ENCODE data around the gene OR51D1.

OR51D1 gene, protein sequence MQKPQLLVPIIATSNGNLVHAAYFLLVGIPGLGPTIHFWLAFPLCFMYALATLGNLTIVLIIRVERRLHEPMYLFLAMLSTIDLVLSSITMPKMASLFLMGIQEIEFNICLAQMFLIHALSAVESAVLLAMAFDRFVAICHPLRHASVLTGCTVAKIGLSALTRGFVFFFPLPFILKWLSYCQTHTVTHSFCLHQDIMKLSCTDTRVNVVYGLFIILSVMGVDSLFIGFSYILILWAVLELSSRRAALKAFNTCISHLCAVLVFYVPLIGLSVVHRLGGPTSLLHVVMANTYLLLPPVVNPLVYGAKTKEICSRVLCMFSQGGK

DNA sequence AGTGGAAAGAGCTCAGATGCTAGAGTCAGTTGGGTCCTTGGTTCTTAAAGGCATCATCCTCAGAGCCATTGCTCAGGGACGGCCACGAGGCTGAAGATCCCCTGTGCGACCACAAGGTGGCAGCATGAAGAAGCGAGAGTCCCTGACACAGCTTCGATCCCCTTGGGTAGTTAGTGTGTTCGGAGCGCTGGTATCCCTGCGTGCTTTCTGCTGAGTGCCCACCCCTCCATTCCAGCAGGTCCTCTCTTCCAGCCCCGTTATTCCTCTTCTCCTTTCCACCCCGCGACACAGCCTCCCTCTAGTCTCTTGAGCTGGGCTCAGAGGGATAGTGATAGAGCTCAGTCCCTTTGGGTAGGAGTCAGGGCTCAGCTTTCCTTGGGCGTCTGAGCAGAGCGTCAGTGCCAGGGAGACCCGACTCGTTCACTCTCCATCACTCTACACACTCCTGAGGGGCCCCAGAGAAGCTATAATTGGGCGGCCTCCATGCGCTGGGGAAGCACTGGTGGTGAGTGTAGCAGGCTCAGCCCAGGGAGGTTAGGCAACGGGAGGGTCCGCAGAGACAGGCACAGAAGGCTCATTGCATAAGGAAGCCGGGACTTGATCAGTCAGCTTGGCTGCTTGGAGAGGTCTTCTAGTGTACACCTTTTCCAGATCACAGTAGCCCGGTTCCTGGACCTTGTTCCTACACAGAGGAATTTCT is at the start of gene OR51D1:
TSS of gene OR51D1 (plus strand) at position 516 of the 700 bp plus-strand sequence. CDS start 2,314 bp downstream, outside the sequence.
- no peak for DNase-seq

DNA sequence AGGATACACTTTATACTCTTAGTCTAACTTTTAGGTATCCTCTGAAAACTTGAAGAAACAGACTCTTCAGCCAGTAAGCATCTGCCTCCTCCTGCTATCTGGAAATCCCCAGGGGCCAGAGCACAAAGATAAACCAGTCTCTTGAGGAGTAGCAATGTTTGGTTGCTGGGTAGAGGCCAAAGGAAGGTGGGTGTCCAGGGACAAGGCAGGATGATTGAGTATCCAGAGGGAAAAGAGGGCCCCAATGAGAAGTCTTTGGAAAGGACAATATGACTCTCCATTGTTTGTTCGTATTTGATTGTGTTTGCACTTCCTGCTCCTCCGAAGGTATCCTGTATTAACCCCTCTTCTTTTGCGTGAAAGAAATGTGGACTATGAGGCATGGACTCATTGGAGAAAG is 48.3 kb upstream of the OR51D1 start:
- DNase-seq, result no peak

DNA sequence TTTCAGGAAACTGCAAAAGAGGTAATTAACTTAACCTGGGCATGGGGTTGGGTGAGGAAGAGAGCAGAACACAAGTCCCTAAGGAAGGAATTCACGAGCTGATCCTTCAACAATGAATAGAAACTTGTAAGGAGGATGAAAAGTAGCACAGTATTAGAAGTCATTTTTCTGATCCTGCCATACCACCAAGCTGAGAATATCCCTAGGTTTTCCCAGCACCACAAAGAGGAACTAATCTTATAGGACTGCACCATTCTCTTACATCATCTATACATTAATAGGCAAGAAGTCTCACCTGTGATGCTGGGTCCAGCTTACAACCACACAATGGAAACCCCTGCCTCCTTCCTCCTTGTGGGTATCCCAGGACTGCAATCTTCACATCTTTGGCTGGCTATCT is 43.5 kb upstream of the OR51D1 start, which contains the start of gene OR52I1:
TSS of gene OR52I1 (plus strand) at position 301 of the 400 bp plus-strand sequence. CDS start at position 301, 0 bp downstream.
- no peak for DNase-seq

DNA sequence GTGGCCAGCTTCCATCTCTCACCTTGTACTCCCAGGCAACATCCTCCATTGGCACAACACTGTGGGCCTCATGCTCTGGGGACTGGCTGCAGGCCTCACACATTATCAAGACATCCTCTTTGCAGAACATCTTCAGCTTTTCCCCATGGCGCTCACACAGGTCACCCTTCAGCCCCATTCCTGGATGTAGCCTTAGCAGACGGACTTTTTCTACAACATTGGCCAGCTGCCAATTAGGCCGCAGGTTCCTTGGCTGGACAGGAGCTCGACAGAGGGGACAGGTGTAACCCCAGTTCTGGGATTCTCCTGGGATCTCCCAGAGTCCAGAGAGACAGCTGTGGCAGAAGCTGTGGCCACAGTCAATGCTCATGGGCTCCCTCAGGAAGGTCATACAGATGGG is 32.2 kb upstream of the OR51D1 start:
- no peak for DNase-seq

DNA sequence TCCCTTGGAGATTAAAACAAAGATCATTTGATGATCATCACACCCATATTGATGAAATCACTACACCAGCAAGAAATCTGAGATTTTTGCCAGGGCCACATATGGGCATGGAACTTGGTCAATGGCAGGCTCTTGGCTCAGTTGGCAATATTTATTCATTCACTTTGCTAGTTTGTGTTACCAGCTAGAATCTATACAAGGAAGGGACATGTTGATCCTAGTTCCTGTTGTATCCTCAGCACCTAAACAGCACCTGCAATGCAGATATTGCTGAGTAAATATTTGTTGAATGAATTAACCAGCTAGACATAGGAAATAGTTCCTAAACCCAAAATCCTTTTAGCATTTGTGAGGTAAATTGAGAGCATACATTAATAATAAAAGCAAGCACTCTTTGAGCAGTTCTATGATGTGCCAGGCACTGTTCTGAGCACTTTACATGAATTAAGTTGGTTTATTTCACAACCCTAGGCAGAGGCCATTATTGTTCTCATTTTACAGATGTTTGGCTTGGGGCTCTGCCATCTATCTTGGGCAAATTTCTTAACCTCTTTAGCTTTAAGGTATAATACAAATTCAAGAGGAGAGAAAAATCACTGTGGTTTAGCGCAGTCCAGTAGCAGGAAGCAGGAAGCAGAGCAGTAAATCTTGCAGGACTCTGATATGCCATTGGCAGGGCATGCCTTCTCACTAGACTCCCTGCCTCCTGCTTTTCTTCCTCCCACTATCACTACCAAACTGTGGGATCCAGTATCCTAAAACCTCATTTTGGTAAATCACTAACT is 30.9 kb upstream of the OR51D1 start:
- no peak for DNase-seq

DNA sequence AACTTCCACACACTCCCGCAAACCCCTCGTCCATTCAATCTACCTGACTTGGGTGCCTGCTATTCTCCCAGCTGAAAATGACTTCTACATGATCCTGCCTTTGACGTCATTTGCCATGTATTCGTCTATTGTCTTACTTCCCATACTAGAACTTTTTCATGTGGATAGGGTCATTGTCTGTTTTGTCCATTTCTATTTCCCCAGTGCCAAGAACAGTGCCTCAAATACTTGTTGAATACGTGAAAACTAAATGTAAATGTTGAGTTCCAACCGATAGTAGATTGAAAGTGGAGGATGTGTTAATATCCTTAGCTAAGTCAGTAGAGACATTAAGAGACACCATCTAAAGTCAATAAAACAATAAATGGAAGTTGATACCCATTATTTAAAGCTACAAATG is 30.2 kb upstream of the OR51D1 start:
- no peak for DNase-seq

DNA sequence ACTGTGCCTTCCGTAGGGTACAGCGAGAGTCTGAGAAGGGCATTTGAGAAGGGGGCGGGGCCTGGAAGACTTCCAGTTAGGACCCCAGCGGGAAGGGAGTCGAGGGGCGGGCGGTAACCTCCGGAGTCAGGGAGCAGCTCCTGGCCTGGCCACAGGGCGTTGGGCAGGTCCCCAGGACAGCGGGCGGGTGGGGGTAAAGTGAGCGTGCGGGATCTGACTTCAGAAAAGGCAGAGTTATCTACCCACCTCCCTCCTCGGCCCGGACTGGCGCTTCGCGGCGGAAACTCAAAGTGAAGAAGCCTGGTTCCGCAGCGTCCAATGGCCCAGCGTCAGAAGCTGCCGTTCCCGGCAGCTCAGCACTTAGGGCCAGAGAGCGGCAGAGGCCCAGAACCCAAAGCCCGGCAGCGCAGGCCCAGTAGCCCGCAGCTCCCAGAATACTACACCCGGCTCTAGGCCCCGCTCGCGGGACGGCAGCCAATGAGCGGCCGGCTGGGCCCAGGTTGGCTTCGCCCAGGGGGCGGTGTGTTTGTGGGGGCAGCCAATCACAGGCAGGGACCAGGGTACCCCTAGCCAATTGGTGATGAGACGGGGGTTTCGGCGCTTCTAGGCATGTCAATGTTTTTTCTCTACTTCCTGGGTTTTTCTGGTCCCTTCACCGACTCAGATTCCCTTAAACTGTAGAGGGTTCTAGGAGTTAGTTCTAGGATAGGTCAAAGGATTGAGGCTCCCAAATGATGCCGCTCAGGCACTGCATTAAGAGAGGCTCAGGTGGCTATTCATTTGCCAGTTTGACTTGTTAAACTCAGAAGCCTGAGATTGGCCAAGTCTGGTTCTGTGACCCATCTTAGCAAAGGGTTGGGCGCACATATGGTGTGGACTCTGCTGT is 29.3 kb upstream of the OR51D1 start, which contains the start of gene TRIM68:
TSS of gene TRIM68 (minus strand) at position 451 of the 886 bp plus-strand sequence. CDS start 2,727 bp downstream, outside the sequence.
- DNase-seq, result peak; percentile 75

DNA sequence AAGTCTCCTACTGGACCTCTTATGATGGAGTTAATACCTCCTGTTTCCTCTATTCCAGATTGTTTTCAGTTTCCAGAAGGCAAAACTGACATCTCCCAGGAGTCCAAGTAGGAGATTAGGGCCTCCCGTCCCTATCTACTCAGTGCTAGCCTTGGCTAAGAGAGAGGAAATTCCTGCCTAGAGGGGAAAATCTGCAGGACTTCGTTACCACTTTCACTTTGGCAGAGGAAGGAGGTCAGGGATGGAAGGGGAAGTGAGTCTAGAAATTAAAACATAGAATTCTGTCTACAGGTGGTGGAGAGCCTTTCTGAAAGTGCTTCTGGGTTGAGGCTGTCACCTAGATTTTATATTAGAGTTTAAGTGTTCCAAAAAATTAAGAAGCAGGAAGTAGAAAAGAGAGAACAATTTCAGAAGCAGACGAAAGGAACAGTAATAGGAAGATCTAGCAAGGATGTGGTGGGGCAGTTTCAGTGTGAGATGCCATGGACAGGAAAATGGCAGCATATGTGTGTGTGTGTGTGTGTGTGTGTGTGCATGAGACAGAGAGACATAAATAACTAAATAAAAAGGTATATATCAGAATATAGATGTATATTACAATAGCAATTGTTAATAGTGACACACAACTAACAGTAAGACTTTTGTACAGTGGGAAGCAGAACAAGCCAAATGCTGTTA is 26.9 kb upstream of the OR51D1 start:
- DNase-seq, result no peak

DNA sequence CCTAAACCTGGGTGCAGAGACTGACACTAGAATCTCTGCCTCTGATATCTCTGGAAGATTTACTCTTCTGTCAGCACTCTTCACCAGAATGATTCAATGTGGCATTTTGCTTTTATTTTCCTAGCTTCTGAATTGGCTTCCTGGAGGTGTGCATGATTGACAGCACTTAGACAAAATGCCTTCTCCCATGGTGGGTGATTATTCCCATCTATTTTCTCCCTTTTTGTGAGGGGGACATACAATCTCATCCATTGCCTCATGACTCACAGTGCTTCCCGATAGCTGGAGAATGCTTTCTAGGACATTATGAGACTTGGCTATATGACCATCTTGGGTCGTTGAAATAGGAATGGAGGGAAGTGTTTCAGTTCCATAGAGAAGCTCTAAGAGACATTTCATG is 25.3 kb upstream of the OR51D1 start:
- no peak for DNase-seq

DNA sequence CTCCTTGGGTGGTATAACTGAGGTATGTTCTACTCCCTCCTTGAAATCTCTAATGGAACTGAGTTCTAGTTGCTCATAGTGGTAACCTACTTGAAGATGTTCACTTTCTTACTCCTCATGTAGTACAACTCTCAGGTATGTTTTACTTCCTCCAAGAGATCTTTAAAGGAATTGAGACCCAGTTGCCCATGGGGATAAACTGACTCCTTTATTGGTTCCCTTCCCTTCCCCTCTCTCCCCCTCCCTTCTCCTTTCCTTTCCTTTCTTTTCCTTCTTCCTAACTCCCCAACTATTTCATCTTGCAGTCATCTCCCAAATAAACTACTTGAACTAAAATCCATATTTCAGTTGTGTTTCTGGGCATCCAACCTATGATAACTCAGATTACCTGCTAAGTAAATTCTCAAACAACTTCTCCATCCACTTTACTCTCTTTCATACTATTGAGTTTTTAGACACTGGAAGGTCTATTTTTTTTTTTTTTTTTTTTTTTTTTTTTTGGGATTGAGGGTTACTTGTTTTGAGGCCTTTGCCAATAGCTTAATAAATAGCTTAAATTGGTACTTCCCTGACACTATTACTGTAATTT is 21.3 kb upstream of the OR51D1 start:
- DNase-seq, result no peak

DNA sequence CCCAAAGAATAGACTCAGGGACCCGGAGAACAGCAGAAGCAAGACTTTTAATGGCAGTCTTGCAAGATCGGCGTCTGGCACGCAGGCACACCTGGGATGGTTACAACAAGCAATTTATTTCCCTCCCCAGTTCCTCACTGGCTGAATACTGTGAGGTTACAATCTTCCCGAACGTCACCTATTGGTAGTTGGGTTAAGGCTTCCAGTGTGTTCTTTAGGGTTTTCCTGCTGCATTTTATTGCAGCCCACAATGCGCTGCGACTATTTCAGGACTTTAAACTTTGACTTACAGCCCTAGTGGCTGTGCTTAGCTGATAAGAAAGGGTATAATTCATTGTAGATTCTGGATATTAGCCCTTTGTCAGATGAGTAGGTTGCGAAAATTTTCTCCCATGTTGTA is 17.8 kb upstream of the OR51D1 start:
- no peak for DNase-seq

DNA sequence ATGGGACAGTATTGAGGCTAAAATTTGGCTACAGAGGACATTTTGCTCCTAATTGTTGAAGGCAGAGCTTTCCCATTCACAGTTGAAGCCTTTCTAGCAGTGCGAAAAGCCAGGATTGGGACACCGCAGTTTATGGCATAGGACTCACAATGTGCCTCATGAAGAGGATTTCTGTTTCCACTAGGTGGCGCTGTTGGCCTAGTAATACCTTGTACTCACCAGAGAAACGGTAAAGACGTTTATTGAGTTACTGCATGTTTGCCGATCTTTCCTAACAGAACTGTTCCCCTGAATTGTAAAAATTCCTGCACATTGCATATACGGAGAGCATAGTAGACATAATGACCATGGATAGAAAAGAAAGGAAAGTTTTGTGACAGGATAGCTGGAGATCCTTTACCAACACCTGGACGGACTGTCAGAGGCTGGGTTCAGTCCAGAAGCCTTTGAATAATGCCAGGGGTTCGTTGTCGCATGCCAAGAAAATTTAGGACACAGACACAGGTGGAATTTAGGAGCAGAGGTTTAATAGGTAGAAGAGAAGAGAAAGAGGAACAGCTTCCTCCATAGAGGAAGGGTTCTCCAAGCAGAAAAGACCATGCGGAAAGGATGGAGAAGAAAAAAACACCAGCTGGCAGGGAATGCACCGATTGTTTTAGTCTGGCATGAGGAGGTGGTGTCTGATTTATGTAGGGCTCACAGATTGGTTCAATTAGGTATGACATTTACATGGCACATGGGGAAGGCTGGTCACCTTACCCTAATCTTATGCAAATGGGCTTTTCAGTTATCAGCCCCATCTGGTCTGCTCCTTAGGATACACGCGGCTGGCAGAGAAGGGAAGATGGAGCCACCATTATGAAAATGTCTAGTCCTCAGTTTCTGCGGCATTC is 10.8 kb upstream of the OR51D1 start:
- DNase-seq, result peak; percentile 57

DNA sequence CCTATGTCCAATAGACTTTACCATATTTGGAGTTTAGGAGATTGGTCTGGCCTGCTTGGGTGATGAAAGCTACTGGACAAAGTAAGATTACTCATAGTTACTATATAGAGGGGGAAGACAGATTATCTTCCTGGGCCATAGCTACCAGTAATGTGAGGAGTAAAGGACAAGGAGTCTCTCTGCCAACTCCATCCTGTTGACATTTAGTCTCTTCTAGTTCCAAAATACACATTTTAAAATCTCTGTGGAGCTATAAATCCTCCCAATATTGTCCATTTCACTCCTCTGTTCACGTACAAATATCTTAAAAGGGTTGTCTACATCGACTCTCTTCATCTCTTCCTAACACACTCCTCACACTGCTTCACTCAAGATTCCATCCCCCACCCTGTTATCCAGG is 1.1 kb upstream of the OR51D1 start:
- no peak for DNase-seq

DNA sequence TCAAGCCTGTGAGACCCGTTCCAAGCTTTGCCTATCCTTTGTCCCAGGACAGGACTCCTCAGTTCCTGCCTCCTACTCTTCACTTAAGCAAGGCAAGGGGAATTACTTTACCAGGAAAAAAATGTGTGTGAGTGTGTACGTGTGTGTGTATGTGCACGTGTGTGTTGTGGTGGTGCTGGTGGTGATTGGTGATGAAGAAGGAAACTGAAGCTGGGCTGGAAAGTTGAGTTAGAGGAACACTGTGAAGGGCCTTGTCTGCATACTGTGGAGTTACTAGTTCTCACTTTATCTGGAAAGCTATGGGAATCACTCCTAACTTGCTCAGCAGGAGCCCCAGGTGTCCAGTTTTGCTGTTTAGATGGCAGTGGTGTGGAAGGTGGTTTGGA is 378 bp downstream of the OR51D1 start:
- no peak for DNase-seq

DNA sequence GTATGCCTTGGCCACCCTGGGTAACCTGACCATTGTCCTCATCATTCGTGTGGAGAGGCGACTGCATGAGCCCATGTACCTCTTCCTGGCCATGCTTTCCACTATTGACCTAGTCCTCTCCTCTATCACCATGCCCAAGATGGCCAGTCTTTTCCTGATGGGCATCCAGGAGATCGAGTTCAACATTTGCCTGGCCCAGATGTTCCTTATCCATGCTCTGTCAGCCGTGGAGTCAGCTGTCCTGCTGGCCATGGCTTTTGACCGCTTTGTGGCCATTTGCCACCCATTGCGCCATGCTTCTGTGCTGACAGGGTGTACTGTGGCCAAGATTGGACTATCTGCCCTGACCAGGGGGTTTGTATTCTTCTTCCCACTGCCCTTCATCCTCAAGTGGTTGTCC is 2.7 kb downstream of the OR51D1 start:
- DNase-seq, result no peak

DNA sequence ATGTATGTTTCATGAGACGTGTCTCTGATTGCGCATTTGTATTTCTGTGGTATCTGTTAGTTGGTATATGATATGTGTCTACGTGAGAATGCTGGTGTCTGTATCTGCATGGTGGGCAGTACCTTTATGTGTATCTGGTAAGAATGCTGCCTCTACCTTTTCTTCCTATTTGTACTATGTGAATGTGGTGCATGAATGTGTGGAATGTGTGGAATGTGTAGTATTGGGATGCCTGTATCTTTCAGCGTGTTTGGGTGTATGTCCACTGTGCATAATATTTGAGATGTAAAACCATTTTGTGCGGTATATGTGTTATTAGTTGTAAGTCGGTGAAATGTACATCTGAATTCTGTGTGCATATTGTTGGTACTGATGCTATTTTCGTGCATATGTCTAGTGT is 4.2 kb downstream of the OR51D1 start:
- DNase-seq, result no peak

DNA sequence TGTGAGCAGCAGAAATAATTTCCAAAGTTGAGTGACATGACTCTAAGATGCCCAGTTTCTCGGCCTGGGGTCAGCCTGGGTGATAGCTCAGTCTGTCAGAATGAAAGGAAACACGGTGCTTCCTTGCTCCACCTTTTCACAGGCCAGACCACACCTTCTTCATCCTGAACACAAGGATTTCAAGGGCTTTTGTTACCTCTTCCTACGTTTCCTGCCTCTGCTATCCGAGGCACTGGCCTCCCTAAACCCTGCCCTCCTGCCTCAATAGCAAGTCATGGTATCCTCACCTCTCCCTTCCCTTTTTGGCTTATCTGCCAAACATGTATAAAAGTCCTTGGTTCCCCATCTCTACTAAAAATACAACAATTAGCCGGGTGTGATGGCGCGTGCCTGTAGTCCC is 4.8 kb downstream of the OR51D1 start:
- DNase-seq, result no peak

DNA sequence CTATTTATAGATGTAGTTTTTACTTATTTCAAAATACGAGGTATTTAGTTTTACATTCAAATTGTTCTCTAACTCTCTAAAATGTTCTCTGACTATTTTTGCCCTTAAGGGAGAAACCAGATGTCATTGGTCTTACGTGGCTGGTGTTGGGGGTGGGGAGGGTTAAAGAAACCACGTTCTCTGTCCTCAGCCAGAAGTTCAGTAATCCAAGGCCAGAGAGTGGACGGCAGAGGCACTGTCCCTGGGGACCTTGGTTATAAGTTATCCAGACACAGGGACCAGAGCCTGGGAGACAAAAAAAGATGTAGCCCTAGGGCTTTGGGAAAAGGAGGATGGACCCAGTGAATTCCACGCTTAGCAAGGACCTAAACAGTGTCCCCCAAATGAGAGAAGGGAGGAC is 5.8 kb downstream of the OR51D1 start:
- DNase-seq, result no peak

DNA sequence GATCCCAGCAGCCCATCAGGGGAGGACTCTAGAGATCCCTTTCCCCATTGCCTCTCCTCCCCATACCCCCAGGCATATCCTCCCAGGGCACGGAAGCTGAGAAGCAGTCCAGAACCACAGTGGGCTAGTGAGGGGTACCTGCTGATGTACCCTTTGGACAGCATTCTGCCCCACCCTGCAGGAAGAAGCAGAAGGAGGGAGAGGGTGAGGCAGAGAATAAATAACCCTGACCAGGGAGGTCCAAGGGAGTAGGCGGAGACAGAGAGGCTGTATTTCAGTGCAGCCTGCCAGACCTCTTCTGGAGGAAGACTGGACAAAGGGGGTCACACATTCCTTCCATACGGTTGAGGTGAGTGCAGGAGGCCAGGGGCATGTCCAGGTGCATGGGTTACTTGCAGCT is 6.4 kb downstream of the OR51D1 start, which contains the start of gene OR51E1:
TSS of gene OR51E1 (plus strand) at position 301 of the 400 bp plus-strand sequence. CDS start 8,545 bp downstream, outside the sequence.
- no peak for DNase-seq

DNA sequence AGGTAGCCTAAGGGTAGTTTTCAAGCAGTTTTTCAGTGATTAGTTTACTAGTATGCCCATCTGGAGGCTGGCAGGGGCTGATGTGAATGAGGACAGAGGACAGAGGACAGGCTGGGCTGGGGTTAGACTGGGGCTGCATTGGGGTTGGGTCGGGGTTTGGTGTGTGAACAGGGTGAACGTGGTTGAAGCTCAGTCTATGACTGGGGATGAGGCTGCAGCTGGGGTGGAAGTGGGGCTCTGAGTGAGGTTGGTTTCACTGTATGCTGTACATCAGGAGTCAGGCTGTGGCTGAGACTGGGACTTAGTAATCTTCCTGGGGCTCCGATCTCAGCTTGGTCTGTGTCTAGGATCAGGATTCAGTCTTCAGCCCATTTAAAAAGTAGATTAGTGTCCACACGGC is 7.0 kb downstream of the OR51D1 start:
- no peak for DNase-seq
